G401.6 (cell line): ENCODE measurements around the gene POMT1.

Source experiments
- FAIRE-seq: peaks from 2 replicates; lab custom pipeline; 2012; peaks lifted over from hg19 to GRCh38; lab: Jason Lieb, UNC

Gene POMT1

GRCh38 chr9:131477367-131477766 is 25.4 kb upstream of the POMT1 start:
- no peak for FAIRE-seq

DNA sequence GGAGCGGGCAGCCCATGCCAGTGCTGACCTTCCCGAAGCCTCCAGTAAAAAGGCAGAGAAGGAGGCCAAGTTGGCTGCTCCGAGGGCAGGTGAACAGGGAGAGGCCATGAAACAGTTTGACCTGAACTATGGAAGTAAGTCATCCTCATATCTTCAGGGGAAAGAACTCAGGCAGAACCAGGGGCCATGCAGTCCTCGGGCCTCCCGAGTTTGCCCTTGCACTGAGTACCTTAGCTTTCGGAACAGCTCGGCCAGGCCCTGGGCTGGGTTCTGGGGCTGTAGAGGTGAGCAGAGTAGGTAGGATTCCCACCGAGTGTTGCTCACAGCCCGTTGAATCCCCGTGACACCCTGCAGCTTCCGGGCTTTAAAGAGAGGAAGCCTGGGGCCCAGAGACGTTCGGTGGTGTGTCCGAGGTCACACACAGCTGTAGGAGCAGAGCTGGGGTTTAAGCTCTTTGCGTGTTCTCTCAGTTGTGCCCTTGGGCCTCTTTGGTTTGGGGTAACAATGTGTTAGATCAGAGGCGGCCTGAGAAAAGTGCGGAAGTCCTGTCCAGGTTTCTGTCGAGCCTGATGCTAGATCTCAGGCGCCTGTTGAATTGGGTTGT is 24.8 kb upstream of the POMT1 start:
- no peak for FAIRE-seq

DNA sequence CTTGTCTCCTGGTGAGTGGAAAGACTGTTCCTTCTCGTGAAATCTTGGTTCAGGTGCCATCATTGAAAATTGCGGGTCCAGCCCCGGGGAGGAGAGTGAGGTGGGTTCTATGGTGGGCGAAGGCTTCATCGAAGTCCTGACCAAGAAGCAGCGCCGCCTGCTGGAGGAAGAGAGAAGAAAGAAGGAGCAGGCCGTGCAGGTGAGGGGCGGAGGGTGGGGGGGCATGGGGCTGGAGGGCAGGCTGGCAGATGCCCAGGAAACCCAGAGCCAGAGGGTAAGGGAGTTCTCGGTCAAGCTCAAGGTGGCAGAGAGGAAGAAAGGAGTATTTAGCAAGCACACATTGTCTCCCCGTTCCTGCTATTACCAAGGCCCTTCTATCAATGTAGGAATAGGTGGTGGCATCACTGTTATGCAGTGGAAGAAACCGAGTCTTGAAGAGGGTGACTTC is 24.3 kb upstream of the POMT1 start:
- FAIRE-seq, result no peak

DNA sequence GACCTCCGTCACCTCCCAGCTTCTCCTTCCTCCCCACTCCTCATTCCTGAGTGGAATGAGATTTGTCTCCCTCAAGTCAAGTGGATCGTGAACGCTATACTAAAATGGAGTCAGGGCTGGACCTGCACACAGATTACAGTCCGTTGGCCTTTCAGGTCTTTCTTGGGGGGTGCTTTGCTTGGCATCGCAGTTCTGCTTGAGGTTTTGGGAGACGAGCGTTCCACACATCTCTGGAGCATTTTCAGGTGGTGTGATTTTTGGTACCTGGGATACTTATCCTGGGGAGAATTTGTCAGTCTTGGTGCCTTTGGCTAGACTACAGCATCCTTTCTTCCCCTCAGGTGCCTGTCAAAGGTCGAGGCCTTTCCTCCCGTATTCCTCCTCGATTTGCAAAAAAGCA is 23.8 kb upstream of the POMT1 start:
- no peak for FAIRE-seq

GRCh38 chr9:131480258-131480657 is 22.5 kb upstream of the POMT1 start:
- FAIRE-seq, result no peak

DNA sequence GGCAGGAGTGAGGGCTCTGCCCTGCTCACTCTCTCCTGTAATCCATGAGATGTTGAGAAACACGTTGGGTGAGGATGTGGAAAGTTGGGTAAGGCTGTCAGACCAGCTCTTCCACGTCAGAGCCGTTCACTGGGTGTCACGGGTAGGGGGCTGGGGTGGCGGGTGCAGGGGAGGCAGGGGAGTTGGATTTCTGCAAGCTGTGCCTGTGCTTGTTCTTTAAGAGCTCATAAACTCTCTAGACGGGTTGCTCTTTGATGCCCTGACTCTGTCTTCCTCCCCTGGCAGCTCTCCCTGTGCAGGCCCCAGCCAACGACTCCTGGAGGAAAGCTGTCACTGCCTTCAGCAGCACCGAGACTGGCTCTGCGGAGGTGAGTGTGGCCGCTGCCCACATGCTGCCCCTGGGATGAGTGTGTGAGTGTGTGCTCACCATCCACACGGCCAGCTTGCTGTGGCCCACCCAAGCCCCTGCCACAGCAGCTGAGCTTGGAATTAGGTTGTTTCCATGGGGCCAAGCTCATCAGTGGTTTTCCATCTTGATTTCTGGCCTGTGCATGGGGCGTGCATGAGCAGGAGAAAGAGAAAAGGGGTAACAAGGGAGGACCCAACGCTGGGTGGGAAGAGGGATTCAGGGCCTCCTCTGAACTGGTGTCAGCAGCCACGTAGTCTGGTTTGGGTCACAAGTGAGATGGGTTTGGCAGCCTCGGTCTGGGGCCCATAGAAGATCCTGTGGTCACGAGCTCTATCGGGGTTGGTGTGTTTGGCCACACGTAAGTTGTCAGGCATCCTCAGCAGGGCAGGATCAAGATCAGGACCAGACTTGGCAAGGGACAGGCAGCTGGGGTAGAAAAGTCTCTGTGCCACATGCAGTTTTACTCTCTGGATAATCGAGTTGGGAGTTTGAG is 21.0 kb upstream of the POMT1 start:
- FAIRE-seq, result no peak

- FAIRE-seq, result no peak
Measured at GRCh38 chr9:131482343-131483006, 20.2 kb upstream of the POMT1 start.

DNA sequence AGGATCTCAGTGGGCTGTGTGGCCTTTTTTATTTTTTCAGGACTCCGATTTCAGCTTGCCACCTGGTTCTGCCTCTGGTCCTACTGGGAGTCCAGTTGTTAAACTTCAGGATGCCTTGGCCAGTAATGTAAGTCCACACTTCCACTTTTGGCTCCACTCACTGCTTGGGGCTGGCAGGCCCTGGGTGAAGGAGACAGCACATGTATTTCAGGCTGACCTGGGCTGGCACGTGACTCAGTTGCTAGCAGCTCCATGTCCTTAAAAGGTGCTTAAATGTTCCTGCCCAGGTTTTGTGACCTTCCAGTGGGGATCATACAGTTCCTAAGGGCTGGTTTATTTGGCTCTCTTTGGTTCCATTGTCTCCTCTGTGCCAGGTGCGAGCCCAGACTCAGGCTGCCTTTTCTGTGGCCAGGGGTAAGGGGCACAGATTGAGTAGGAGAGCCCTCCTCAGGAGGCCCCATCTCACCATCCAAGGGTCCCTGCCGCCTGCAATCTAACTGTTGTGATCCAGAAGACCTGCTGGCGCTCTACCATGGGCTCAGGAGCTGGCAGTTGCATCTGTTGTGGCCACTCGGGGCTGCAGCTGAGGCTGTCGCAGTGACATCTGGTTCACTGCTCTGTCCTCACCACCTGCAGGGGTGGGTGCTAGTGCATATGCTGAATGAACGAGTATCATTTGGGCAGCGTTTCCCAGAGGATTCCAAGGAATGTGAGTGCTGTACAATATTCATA is 19.2 kb upstream of the POMT1 start:
- no peak for FAIRE-seq

GRCh38 chr9:131484051-131484445 is 18.7 kb upstream of the POMT1 start:
- no peak for FAIRE-seq

- no peak for FAIRE-seq
Measured at GRCh38 chr9:131484560-131485185, 18.0 kb upstream of the POMT1 start.

DNA sequence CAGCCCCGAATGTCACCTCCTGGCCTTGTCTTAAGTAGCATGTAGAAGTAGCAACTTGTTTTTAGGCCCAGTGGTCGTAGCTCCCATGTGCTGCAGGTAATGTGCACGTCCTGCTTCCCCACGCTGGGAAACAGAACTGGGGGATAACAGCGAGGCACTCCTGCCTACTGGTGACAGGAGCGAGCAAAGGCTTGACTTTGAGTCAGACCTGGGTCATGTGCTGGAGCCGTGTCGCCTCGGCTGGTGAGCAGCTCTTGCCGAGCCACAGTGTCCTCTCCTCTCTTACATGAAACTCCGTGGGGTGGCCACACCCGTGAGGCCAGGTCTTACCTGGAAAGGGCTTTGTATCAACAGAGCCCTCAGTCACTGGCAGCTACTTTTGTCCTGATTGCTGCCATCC is 17.5 kb upstream of the POMT1 start:
- FAIRE-seq, result no peak

- FAIRE-seq, result no peak
Measured at GRCh38 chr9:131485728-131486422, 16.8 kb upstream of the POMT1 start.

DNA sequence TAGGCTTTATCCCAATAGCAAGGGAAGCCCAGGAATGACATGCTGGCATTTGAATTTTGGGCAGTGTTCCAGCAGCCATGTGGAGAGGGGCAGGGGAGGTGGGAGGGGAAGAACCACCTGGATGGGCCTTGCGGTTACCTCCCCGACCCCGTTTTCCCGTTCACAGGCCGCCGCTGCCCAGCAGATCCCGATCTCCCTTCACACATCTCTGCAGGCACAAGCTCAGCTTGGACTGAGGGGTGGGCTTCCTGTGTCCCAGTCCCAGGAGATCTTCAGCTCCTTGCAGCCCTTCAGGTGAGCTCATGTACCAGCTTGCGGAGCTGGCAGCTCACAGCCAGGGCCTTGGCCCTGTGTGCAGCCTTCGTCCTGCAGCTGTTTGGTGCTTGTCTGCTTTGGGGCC is 15.7 kb upstream of the POMT1 start:
- FAIRE-seq, result no peak

GRCh38 chr9:131487621-131488031 is 15.1 kb upstream of the POMT1 start:
- no peak for FAIRE-seq

GRCh38 chr9:131490514-131490913 is 12.2 kb upstream of the POMT1 start:
- no peak for FAIRE-seq

GRCh38 chr9:131491001-131491710 is 11.6 kb upstream of the POMT1 start:
- no peak for FAIRE-seq

DNA sequence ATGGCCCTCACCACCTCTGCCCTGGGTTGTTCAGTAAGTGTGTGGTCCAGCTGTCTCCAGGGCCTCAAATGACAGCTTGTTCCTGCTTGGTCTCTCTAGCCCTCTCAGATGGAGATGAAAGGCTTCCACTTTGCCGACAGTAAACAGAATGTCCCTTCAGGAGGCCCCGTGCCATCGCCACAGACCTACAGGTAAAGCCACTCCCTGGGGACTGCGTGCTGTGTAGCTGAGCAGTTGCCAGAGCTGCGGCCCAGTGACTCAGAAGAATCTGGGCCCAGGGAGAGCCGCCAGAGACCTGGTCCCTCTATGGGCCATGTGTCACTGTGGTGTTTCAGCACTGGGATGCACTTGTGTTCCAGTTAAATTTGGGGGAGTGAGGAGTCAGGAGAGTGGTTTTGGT is 10.6 kb upstream of the POMT1 start:
- FAIRE-seq, result no peak

DNA sequence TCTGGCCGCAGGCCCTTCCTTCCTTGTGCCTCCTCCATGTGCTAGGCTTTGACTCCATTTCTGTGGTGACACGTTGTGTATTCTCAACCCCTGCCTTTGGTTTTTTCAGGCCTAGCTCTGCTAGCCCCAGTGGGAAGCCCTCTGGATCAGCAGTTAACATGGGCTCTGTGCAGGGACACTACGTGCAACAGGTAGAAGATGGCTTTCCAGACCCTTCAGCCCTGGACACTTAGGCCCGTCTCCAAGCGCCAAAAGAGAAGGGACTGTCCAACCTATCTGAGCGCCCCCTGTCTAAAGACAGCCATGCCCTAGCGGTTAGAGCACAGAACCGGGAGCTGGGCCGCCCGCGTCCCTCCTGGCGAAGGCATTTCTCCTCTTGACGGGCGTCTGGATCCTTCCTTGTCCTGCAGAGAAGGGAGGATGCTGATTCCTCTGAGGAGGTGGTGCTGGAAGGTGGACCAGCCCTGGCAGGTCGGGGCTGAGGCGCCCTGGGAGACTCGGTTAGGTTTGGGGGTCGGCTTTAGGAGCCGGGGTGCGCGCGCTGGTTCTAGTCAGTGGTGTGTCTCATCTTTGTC is 8.3 kb upstream of the POMT1 start:
- FAIRE-seq, result no peak

DNA sequence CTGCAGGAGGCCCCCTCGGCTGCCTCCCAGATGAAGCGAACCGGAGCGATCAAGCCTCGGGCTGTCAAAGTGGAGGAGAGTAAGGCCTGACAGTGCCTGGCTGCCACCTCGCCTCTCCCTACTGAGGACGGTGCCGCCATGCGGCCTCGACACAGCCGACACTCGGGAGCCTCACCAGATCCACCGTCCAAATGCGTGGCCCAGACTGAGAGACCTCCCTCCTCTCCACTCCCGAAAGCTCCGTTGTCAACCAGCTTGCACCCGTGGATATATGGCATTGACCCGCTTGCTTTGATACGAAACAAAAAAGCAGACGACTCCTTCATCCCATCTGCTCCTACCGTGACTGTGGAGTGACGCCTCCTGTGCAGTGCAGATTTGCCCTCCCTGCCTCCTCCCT is 6.9 kb upstream of the POMT1 start:
- FAIRE-seq, result no peak

DNA sequence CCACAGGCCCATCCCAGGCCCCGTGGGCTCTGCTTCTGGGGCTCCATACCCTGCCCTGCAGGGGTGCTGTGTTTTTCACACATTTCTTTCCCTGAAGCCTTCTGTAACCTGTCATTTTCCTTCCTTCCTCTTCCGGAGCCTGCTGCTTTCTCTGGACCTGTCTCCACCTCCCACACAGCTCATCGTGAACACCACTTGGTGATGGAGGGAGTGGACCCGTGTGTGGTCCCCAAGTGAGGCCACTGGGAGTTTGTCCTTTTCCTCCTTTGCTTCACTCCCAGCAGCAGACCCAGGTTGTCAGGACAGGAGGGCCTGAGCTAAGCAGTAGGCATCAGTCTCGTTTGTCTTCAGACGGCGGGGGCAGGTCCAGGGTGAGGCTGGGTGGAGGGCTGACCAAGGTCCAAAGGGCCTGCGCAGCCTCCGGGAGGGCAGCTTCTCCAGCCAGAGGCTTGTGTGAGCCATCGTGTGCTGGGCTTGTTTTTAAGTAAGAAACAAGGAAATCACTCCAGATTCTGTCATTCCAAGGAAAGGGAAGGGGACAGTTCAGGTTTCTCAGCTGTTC is 5.8 kb upstream of the POMT1 start:
- FAIRE-seq, result no peak
